ENCODE measurements around the gene ACSM6.

GRCh38 chr10:95236068-95236903, 42.2 kb downstream of the ACSM6 start:
- TF ChIP-seq, protein P1, sequence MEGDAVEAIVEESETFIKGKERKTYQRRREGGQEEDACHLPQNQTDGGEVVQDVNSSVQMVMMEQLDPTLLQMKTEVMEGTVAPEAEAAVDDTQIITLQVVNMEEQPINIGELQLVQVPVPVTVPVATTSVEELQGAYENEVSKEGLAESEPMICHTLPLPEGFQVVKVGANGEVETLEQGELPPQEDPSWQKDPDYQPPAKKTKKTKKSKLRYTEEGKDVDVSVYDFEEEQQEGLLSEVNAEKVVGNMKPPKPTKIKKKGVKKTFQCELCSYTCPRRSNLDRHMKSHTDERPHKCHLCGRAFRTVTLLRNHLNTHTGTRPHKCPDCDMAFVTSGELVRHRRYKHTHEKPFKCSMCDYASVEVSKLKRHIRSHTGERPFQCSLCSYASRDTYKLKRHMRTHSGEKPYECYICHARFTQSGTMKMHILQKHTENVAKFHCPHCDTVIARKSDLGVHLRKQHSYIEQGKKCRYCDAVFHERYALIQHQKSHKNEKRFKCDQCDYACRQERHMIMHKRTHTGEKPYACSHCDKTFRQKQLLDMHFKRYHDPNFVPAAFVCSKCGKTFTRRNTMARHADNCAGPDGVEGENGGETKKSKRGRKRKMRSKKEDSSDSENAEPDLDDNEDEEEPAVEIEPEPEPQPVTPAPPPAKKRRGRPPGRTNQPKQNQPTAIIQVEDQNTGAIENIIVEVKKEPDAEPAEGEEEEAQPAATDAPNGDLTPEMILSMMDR (conservative IDR thresholded peaks at IDR 0.05; ENCODE audit: low read depth, low read length): no peak
- TF ChIP-seq EZH2 (IDR thresholded peaks at IDR 0.05; ENCODE audit: borderline replicate concordance, low read depth, low read length, poor library complexity, severe bottlenecking): no peak

Data from A673 (cell line).